MM.1S (cell line): ENCODE data around the gene ATIC.

Experiments used
- DNase-seq: peaks from one replicate; pipeline ENCODE4 v3.0.0-alpha.2; 2015
- H2AFZ ChIP-seq: fragments of 300-600 bp; sonication (generic); 2 replicates; pipeline ENCODE4 v1.6.0; 2016; ENCODE audit warnings: antibody characterized with exemption, low read length
- H3F3A ChIP-seq: fragments of 300-600 bp; sonication (generic); 2 replicates; pipeline ENCODE4 v1.6.1; 2016; ENCODE audit warnings: mild to moderate bottlenecking, antibody characterized with exemption, low read length, moderate library complexity, mixed read lengths; ENCODE audit not compliant: insufficient read depth
- H3K27ac ChIP-seq: fragments of 300-600 bp; sonication (generic); 2 replicates; pipeline ENCODE4 v1.5.1; 2016; ENCODE audit warnings: mild to moderate bottlenecking, low read length
- H3K27me3 ChIP-seq: fragments of 300-600 bp; sonication (generic); replicated peaks from 2 replicates; pipeline ENCODE4 v1.6.0; 2016; ENCODE audit warnings: low read length; ENCODE audit not compliant: insufficient read depth
- H3K36me3 ChIP-seq: fragments of 300-600 bp; sonication (generic); replicated peaks from 2 replicates; pipeline ENCODE4 v1.6.1; 2016; ENCODE audit warnings: mild to moderate bottlenecking, low read length, mixed read lengths; ENCODE audit not compliant: insufficient read depth
- H3K4me1 ChIP-seq: fragments of 300-600 bp; sonication (generic); 2 replicates; pipeline ENCODE4 v1.6.1; 2016; ENCODE audit warnings: low read length, mixed read lengths
- H3K4me2 ChIP-seq: fragments of 300-600 bp; sonication (generic); 2 replicates; pipeline ENCODE4 v1.6.0; 2016; ENCODE audit warnings: low read depth, low read length
- H3K4me3 ChIP-seq: fragments of 300-600 bp; sonication (generic); 2 replicates; pipeline ENCODE4 v1.5.1; 2016; ENCODE audit warnings: low read length, mixed read lengths
- H3K79me2 ChIP-seq: fragments of 300-600 bp; sonication (generic); 2 replicates; pipeline ENCODE4 v1.6.1; 2016; ENCODE audit warnings: mixed run types, low read length, mixed read lengths
- H3K9ac ChIP-seq: fragments of 300-600 bp; sonication (generic); 2 replicates; pipeline ENCODE4 v1.6.1; 2016; ENCODE audit warnings: low read length, mixed read lengths
- H3K9me2 ChIP-seq: fragments of 300-600 bp; sonication (generic); replicated peaks from 2 replicates; pipeline ENCODE4 v1.6.1; 2016; ENCODE audit warnings: mild to moderate bottlenecking, low read length, mixed read lengths; ENCODE audit not compliant: insufficient read depth
- H3K9me3 ChIP-seq: fragments of 300-600 bp; sonication (generic); replicated peaks from 2 replicates; pipeline ENCODE4 v1.6.1; 2016; ENCODE audit warnings: mild to moderate bottlenecking, low read length, mixed read lengths; ENCODE audit not compliant: insufficient read depth
- H4K20me1 ChIP-seq: fragments of 300-600 bp; sonication (generic); 2 replicates; pipeline ENCODE4 v1.6.1; 2016; ENCODE audit warnings: mild to moderate bottlenecking, low read length, moderate library complexity, mixed read lengths; ENCODE audit not compliant: insufficient read depth
- CTCF ChIP-seq: fragments of 300-600 bp; sonication (generic); IDR thresholded peaks from 2 replicates; pipeline ENCODE4 v1.5.1; 2016; ENCODE audit warnings: antibody characterized with exemption, low read length, mixed read lengths
- EZH2 ChIP-seq: fragments of 300-600 bp; sonication (generic); optimal IDR thresholded peaks from 2 replicates; pipeline ENCODE3; 2017; ENCODE audit warnings: low read depth, mild to moderate bottlenecking, antibody characterized with exemption, low read length, mixed read lengths
- EZH2phosphoT487 ChIP-seq: fragments of 300-600 bp; sonication (generic); IDR thresholded peaks from 2 replicates; pipeline ENCODE4 v1.6.1; 2018; ENCODE audit warnings: antibody characterized with exemption, low read length

ATIC gene

GRCh38 chr2:215392687-215393270, 80.9 kb downstream of the ATIC start:
- Histone ChIP-seq H3K27ac (no peak overlapping the region), H3K36me3 (no peaks in the 10 kb centered on the region)

GRCh38 chr2:215394102-215394805, 82.4 kb downstream of the ATIC start:
- no peaks in the 10 kb centered on the region for H4K20me1 ChIP-seq

More at GRCh38 chr2:215392687-215393270, 80.9 kb downstream of the ATIC start:
- no peak overlapping the region for H3K4me2 ChIP-seq
- H3K9me3 ChIP-seq, result no peaks in the 10 kb centered on the region
- H3K9me2 ChIP-seq, result no peaks in the 10 kb centered on the region
- DNase-seq, result no peak
- no peaks in the 10 kb centered on the region for H3K4me1 ChIP-seq
- no peaks in the 10 kb centered on the region for H3K79me2 ChIP-seq
- H3F3A ChIP-seq, result no peaks in the 10 kb centered on the region
- H3K27me3 ChIP-seq, result no peaks in the 10 kb centered on the region
- no peak for TF ChIP-seq EZH2
- TF ChIP-seq CTCF, result no peak
- TF ChIP-seq EZH2phosphoT487, result no peak
- no peak overlapping the region for H3K4me3 ChIP-seq
- H4K20me1 ChIP-seq, result no peaks in the 10 kb centered on the region
- no peak overlapping the region for H2AFZ ChIP-seq
- H3K9ac ChIP-seq, result no peak overlapping the region

GRCh38 chr2:215395687-215396460, 84.0 kb downstream of the ATIC start:
- no peaks in the 10 kb centered on the region for H3K4me1 ChIP-seq
- no peak overlapping the region for H3K4me2 ChIP-seq
- H3K36me3 ChIP-seq, result no peaks in the 10 kb centered on the region
- no peaks in the 10 kb centered on the region for H3K9me2 ChIP-seq
- no peak overlapping the region for H3K9ac ChIP-seq
- no peak overlapping the region for H3K27ac ChIP-seq
- H3K4me3 ChIP-seq, result no peak overlapping the region
- no peaks in the 10 kb centered on the region for H4K20me1 ChIP-seq
- H3K27me3 ChIP-seq, result no peaks in the 10 kb centered on the region
- no peaks in the 10 kb centered on the region for H3F3A ChIP-seq
- no peak overlapping the region for H2AFZ ChIP-seq
- no peaks in the 10 kb centered on the region for H3K9me3 ChIP-seq
- H3K79me2 ChIP-seq, result no peaks in the 10 kb centered on the region
- no peak for DNase-seq
- no peak for TF ChIP-seq CTCF
- TF ChIP-seq EZH2, result no peak
- TF ChIP-seq EZH2phosphoT487, result no peak

More at GRCh38 chr2:215394102-215394805, 82.4 kb downstream of the ATIC start:
- H3K79me2 ChIP-seq, result no peaks in the 10 kb centered on the region
- H3K9me2 ChIP-seq, result no peaks in the 10 kb centered on the region
- H3K36me3 ChIP-seq, result no peaks in the 10 kb centered on the region
- no peak overlapping the region for H3K9ac ChIP-seq
- no peak overlapping the region for H2AFZ ChIP-seq
- H3K27me3 ChIP-seq, result no peaks in the 10 kb centered on the region
- H3F3A ChIP-seq, result no peaks in the 10 kb centered on the region
- H3K9me3 ChIP-seq, result no peaks in the 10 kb centered on the region
- DNase-seq, result no peak
- H3K4me2 ChIP-seq, result no peak overlapping the region
- H3K27ac ChIP-seq, result no peak overlapping the region
- TF ChIP-seq CTCF (no peak), EZH2phosphoT487 (no peak), EZH2 (no peak)
- no peaks in the 10 kb centered on the region for H3K4me1 ChIP-seq
- no peak overlapping the region for H3K4me3 ChIP-seq
